A549 (cell line): Measurements from ENCODE around the gene CLEC2L. TPM values are rescaled to one million over a fixed set of nuclear protein-coding genes. Genes with fewer than 3 reads are reported as not detected.
A peak's percentile ranks its signal among the peaks of the same experiment; 100 is the strongest.

Experiments
- ATAC-seq, 2 experiments: fragments of 200-7000 bp in 1 of 2; fragments of >200 bp in 1 of 2; cut with Nextera tagmentation in 1 of 2; cut with Tn5 transposase in 1 of 2; 3 replicates each; pipeline versions ENCODE4 v1.8.0 to v1.9.1; 2018 to 2020; ENCODE audit warnings: mild to moderate bottlenecking in 1 of 2, moderate library complexity in 1 of 2
- CTCF ChIA-PET: fragments of 300-600 bp; sonication (Branson Sonifier 250); formaldehyde crosslinking; extraction: SDS; loops from one replicate; lab custom pipeline; 2021; ENCODE audit warnings: antibody characterized with exemption, inconsistent platforms; lab: Yijun Ruan, JAX
- POLR2A ChIA-PET: fragments of 350-600 bp; formaldehyde crosslinking; extraction: SDS; loops from one replicate; lab custom pipeline; 2021; ENCODE audit warnings: antibody characterized with exemption, inconsistent platforms; lab: Yijun Ruan, JAX
- DNase-seq, 2 experiments: peaks; one replicate each; pipeline versions ENCODE4 v3.0.0 to v3.0.0-alpha.2; 2011 to 2016; ENCODE audit warnings: low read depth in 1 of 2, low spot score in 1 of 2
- FAIRE-seq: peaks from 2 replicates; lab custom pipeline; 2011; peaks lifted over from hg19 to GRCh38; lab: Jason Lieb, UNC
- H3K27ac ChIP-seq, 2 experiments: fragments of >200 bp; sonication (Bioruptor Twin); formaldehyde crosslinking; 3 replicates each; pipeline ENCODE4 v1.5.1; 2016 to 2017
- H3K4me1 ChIP-seq: fragments of >200 bp; sonication (Bioruptor Twin); formaldehyde crosslinking; 3 replicates; pipeline ENCODE4 v1.6.1; 2016
- H3K4me2 ChIP-seq: fragments of >200 bp; sonication (Bioruptor Twin); formaldehyde crosslinking; 3 replicates; pipeline ENCODE4 v1.6.1; 2016
- H3K4me3 ChIP-seq: fragments of >200 bp; sonication (Bioruptor Twin); formaldehyde crosslinking; 3 replicates; pipeline ENCODE4 v1.5.1; 2016
- H3K9me3 ChIP-seq: fragments of >200 bp; sonication (Bioruptor Twin); formaldehyde crosslinking; 3 replicates; pipeline ENCODE4 v1.6.1; 2016
- BHLHE40 ChIP-seq: IDR thresholded peaks from 2 replicates; pipeline ENCODE4 v1.6.1; 2012; ENCODE audit warnings: low read depth, low read length, inconsistent platforms
- EHF ChIP-seq: fragments of 250-450 bp; sonication (Bioruptor Pico); IDR thresholded peaks from 2 replicates; pipeline ENCODE4 v1.5.0; 2020; ENCODE audit warnings: mild to moderate bottlenecking
- FOSB ChIP-seq: fragments of 250-450 bp; sonication (Bioruptor Pico); IDR thresholded peaks from 2 replicates; pipeline ENCODE4 v1.5.0; 2020; ENCODE audit warnings: mild to moderate bottlenecking, moderate library complexity
- FOSL2 ChIP-seq, 2 experiments: fragments of 450-650 bp in 1 of 2; fragments of >200 bp in 1 of 2; sonication (Bioruptor Twin) in 1 of 2; formaldehyde crosslinking; IDR thresholded peaks; 2 replicates each; pipeline versions ENCODE4 v1.5.0 to v1.6.1; 2016 to 2020; ENCODE audit warnings: mild to moderate bottlenecking in 1 of 2, moderate library complexity in 1 of 2
- FOXS1 ChIP-seq: fragments of 250-450 bp; sonication (Bioruptor Pico); IDR thresholded peaks from 2 replicates; pipeline ENCODE4 v1.5.0; 2020; ENCODE audit warnings: mild to moderate bottlenecking, moderate library complexity
- HOXB13 ChIP-seq: fragments of 250-450 bp; sonication (Bioruptor Pico); IDR thresholded peaks from 2 replicates; pipeline ENCODE4 v1.5.0; 2020; ENCODE audit warnings: low read depth, mild to moderate bottlenecking, moderate library complexity
- JUN ChIP-seq, 2 experiments: fragments of >200 bp; sonication (Bioruptor Twin); formaldehyde crosslinking; IDR thresholded peaks; 2 replicates in 1 of 2; 3 replicates in 1 of 2; pipeline ENCODE4 v1.6.1; 2016 to 2017
- JUNB ChIP-seq: fragments of >200 bp; sonication (Bioruptor Twin); formaldehyde crosslinking; IDR thresholded peaks from 2 replicates; pipeline ENCODE4 v1.6.1; 2016
- KDM5A ChIP-seq: fragments of 200-600 bp; sonication (generic); IDR thresholded peaks from 2 replicates; pipeline ENCODE4 v1.6.1; 2016; ENCODE audit warnings: antibody characterized with exemption, mild to moderate bottlenecking
- NFE2L2 ChIP-seq: fragments of 150-350 bp; conservative IDR thresholded peaks from 2 replicates; pipeline ENCODE4 v1.6.1; 2014; ENCODE audit warnings: low read length
- NPAS2 ChIP-seq: fragments of 250-450 bp; sonication (Bioruptor Pico); IDR thresholded peaks from 2 replicates; pipeline ENCODE4 v1.8.0; 2022; ENCODE audit warnings: mild to moderate bottlenecking, moderate library complexity, borderline replicate concordance
- NR3C1 ChIP-seq: fragments of >200 bp; sonication (Bioruptor Twin); formaldehyde crosslinking; IDR thresholded peaks from 3 replicates; pipeline ENCODE4 v1.6.1; 2017
- RFX5 ChIP-seq: fragments of 450-650 bp; IDR thresholded peaks from 2 replicates; pipeline ENCODE4 v1.7.1; 2014; ENCODE audit warnings: antibody characterized with exemption, mild to moderate bottlenecking, moderate library complexity
- SMC3 ChIP-seq: fragments of >200 bp; sonication (Bioruptor Twin); formaldehyde crosslinking; IDR thresholded peaks from 3 replicates; pipeline ENCODE4 v1.6.1; 2018; ENCODE audit warnings: inconsistent platforms
- SREBF2 ChIP-seq: fragments of 450-650 bp; IDR thresholded peaks from 2 replicates; pipeline ENCODE4 v1.6.1; 2014; ENCODE audit warnings: mild to moderate bottlenecking, moderate library complexity
- TFCP2L1 ChIP-seq: fragments of 250-450 bp; sonication (Bioruptor Pico); IDR thresholded peaks from 2 replicates; pipeline ENCODE4 v1.5.0; 2021; ENCODE audit warnings: mild to moderate bottlenecking
- TP53 ChIP-seq: fragments of 250-450 bp; sonication (Bioruptor Pico); IDR thresholded peaks from 2 replicates; pipeline ENCODE4 v1.5.0; 2021; ENCODE audit warnings: mild to moderate bottlenecking, moderate library complexity
- ZC3H11A ChIP-seq: fragments of 450-650 bp; IDR thresholded peaks from 2 replicates; pipeline ENCODE4 v1.6.1; 2014; ENCODE audit warnings: antibody characterized with exemption, mild to moderate bottlenecking
- WGBS: methylation state at CpG from one replicate; pipeline ENCODE4 v1.1.6; 2017; ENCODE audit errors: missing lambda C conversion rate; 5-methylcytosine and 5-hydroxymethylcytosine counted together
- polyA plus RNA-seq, 4 experiments: library from polyadenylated mRNA; depleted of rRNA in 3 of 4; stranded (reverse); fragments of >200 nt; fragmentation: RNase III in 1 of 4; extraction: RNeasy Plus Mini Kit Qiagen cat#74134 plus additional on column Dnase treatment in 1 of 4; gene quantifications; 2 replicates in 3 of 4; 3 replicates in 1 of 4; pipeline ENCODE4 v1.2.3, GENCODE V29; 2011 to 2017
- TF ChIP-seq, protein P1 (sequence below): fragments of 150-350 bp; IDR thresholded peaks from 2 replicates; pipeline ENCODE4 v1.6.1; 2014; ENCODE audit warnings: low read depth, mild to moderate bottlenecking, low read length
- TF ChIP-seq, protein P2 (sequence below): fragments of 250-450 bp; sonication (Bioruptor Pico); IDR thresholded peaks from 2 replicates; pipeline ENCODE4 v1.5.0; 2021; ENCODE audit warnings: mild to moderate bottlenecking, moderate library complexity, borderline replicate concordance
- TF ChIP-seq, protein P3 (sequence below): fragments of >200 bp; sonication (Bioruptor Twin); formaldehyde crosslinking; IDR thresholded peaks from 3 replicates; pipeline ENCODE4 v1.5.1; 2016
- TF ChIP-seq, protein P4 (sequence below): fragments of 450-650 bp; IDR thresholded peaks from 2 replicates; pipeline ENCODE4 v1.6.1; 2014; ENCODE audit warnings: antibody characterized with exemption
- TF ChIP-seq, protein P5 (sequence below): IDR thresholded peaks from 2 replicates; pipeline ENCODE4 v1.6.1; 2012
- TF ChIP-seq, protein P6 (sequence below): IDR thresholded peaks from 2 replicates; pipeline ENCODE4 v1.6.1; 2012

CLEC2L gene
- polyA plus RNA-seq, 2 of the 4 experiments (the other 2 are of a cell fraction) = 0.28 TPM; not detected in 1

DNA sequence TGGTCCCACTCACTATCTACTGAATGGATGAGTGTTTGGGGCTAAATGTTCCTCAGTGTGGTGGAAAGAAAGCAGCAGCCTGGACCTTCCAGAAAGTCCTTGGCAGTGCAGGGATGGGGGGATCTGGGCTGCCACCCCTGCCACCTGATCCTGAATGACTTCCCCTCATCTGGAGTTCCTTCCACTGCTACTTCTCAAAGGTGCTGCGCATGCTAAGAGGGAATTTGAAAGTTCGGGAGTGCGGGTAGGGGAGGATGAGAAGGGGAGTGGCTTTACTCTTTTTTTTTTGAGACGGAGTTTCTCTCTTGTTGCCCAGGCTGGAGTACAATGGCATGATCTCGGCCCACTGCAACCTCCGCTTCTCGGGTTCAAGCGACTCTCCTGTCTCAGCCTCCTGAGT is 41.4 kb upstream of the CLEC2L start:
- H3K4me2 ChIP-seq = no peak overlapping the region
- no peak for FAIRE-seq
- 84% methylated on average over 8 of the region's 8 CpGs for WGBS
- no peak for DNase-seq
- POLR2A ChIA-PET = no interaction called here
- H3K4me3 ChIP-seq = no peak overlapping the region
- no peak for ATAC-seq
- H3K27ac ChIP-seq = no peak overlapping the region
- no peaks in the 10 kb centered on the region for H3K9me3 ChIP-seq
- peaks cover 8% of the 10 kb centered on the region; the same call in 1 of the 3 replicates for H3K4me1 ChIP-seq
- CTCF ChIA-PET = interaction anchor here (1.7 to 4.4 kb wide), 2 partner anchors 10 to 48 kb away, joined by 5 to 19 read pairs; no protein-coding TSS in a partner anchor
- TF ChIP-seq NFE2L2 (no peak), HOXB13 (CRISPR knock-in tag) (no peak), FOXS1 (CRISPR knock-in tag) (no peak), FOSL2 (IDR thresholded peaks at IDR 0.05) (no peak), FOSL2 (CRISPR knock-in tag; IDR thresholded peaks at IDR 0.05) (no peak), BHLHE40 (no peak), FOSB (CRISPR knock-in tag) (no peak)
- TF ChIP-seq, protein P1, sequence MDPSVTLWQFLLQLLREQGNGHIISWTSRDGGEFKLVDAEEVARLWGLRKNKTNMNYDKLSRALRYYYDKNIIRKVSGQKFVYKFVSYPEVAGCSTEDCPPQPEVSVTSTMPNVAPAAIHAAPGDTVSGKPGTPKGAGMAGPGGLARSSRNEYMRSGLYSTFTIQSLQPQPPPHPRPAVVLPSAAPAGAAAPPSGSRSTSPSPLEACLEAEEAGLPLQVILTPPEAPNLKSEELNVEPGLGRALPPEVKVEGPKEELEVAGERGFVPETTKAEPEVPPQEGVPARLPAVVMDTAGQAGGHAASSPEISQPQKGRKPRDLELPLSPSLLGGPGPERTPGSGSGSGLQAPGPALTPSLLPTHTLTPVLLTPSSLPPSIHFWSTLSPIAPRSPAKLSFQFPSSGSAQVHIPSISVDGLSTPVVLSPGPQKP = no peak
- TF ChIP-seq, protein P2, sequence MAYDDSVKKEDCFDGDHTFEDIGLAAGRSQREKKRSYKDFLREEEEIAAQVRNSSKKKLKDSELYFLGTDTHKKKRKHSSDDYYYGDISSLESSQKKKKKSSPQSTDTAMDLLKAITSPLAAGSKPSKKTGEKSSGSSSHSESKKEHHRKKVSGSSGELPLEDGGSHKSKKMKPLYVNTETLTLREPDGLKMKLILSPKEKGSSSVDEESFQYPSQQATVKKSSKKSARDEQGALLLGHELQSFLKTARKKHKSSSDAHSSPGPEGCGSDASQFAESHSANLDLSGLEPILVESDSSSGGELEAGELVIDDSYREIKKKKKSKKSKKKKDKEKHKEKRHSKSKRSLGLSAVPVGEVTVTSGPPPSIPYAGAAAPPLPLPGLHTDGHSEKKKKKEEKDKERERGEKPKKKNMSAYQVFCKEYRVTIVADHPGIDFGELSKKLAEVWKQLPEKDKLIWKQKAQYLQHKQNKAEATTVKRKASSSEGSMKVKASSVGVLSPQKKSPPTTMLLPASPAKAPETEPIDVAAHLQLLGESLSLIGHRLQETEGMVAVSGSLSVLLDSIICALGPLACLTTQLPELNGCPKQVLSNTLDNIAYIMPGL (CRISPR knock-in tag) = no peak

DNA sequence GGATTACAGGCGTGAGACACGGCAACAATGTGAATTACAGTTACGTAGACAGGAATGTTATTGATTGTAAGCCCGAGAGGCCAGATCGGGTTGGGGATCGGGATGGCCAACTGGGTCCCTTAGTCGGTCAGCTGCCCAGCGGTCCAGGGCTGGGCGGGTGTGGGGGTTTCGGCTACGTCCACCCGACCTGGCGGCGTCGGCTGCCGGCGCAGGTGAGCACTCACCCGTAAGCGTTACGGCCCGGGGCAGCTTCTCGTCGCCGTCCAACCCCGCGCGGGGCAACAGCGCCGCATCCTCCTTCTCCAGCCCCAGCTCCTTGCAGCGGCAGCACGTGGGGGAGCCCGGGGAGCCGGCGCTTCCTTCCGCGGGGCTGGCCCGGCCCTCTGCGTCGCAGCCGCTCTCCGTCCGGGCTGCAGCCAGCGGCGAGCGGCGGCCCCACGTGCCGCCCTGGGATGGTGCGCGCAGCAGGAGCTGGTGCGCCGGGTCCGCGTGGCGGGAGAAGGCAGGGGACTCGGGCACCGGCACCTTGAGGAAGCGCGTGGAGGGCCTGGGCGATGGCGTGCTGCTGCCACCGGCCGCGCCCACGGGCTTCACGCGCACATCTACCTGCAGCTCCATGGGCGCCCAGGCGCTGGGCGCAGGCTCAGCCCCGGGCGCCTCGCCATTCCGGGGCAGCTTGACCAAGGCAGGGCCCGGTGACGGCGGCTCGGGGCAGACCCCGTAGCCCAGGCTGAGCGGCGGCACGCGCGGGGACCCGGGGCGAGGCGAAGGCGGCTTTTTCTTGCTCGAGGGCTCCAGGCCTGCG is 40.6 kb upstream of the CLEC2L start:
- no peaks in the 10 kb centered on the region for H3K9me3 ChIP-seq
- DNase-seq = peak in 1 of 2 experiments; percentile 37
- POLR2A ChIA-PET = no interaction called here
- FAIRE-seq = no peak
- 24% methylated on average over 16 of the region's 90 CpGs for WGBS
- H3K27ac ChIP-seq = peak overlapping the region; percentile 37 to 73; a peak in 5 of 6 replicates
- ATAC-seq = peak; percentile 76 to 78
- H3K4me1 ChIP-seq = peaks cover 8% of the 10 kb centered on the region; the same call in 1 of the 3 replicates
- peak overlapping the region; percentile 51 for H3K4me3 ChIP-seq
- peak overlapping the region; percentile 98 for H3K4me2 ChIP-seq
- CTCF ChIA-PET = interaction anchor here (1.0 to 4.4 kb wide), 5 partner anchors 11 to 534 kb away, joined by 3 to 19 read pairs (median 5); no protein-coding TSS in a partner anchor
- TF ChIP-seq HOXB13 (CRISPR knock-in tag) (no peak), NPAS2 (no peak), EHF (CRISPR knock-in tag) (peak; percentile 51; the same call in 1 of the 2 replicates), FOXS1 (CRISPR knock-in tag) (no peak), JUNB (no peak), TFCP2L1 (CRISPR knock-in tag) (no peak), SMC3 (no peak), JUN (IDR thresholded peaks at IDR 0.05) (0 out of 5 replicates have a peak, but pooled peaks of 1 of the 2 experiments have one; percentile 33), RFX5 (no peak), KDM5A (no peak), NR3C1 (no peak), BHLHE40 (no peak), ZC3H11A (no peak), TP53 (CRISPR knock-in tag) (no peak), SREBF2 (no peak)
- TF ChIP-seq, protein P3, sequence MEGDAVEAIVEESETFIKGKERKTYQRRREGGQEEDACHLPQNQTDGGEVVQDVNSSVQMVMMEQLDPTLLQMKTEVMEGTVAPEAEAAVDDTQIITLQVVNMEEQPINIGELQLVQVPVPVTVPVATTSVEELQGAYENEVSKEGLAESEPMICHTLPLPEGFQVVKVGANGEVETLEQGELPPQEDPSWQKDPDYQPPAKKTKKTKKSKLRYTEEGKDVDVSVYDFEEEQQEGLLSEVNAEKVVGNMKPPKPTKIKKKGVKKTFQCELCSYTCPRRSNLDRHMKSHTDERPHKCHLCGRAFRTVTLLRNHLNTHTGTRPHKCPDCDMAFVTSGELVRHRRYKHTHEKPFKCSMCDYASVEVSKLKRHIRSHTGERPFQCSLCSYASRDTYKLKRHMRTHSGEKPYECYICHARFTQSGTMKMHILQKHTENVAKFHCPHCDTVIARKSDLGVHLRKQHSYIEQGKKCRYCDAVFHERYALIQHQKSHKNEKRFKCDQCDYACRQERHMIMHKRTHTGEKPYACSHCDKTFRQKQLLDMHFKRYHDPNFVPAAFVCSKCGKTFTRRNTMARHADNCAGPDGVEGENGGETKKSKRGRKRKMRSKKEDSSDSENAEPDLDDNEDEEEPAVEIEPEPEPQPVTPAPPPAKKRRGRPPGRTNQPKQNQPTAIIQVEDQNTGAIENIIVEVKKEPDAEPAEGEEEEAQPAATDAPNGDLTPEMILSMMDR = no peak
- TF ChIP-seq, protein P2 (CRISPR knock-in tag) = no peak
- TF ChIP-seq, protein P1 = no peak
- TF ChIP-seq, protein P4, sequence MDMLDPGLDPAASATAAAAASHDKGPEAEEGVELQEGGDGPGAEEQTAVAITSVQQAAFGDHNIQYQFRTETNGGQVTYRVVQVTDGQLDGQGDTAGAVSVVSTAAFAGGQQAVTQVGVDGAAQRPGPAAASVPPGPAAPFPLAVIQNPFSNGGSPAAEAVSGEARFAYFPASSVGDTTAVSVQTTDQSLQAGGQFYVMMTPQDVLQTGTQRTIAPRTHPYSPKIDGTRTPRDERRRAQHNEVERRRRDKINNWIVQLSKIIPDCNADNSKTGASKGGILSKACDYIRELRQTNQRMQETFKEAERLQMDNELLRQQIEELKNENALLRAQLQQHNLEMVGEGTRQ = no peak
- TF ChIP-seq, protein P5, sequence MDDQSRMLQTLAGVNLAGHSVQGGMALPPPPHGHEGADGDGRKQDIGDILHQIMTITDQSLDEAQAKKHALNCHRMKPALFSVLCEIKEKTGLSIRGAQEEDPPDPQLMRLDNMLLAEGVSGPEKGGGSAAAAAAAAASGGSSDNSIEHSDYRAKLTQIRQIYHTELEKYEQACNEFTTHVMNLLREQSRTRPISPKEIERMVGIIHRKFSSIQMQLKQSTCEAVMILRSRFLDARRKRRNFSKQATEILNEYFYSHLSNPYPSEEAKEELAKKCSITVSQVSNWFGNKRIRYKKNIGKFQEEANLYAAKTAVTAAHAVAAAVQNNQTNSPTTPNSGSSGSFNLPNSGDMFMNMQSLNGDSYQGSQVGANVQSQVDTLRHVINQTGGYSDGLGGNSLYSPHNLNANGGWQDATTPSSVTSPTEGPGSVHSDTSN = no peak
- TF ChIP-seq, protein P6, sequence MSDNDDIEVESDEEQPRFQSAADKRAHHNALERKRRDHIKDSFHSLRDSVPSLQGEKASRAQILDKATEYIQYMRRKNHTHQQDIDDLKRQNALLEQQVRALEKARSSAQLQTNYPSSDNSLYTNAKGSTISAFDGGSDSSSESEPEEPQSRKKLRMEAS = peak; percentile 90
